Measurements from ENCODE around the gene KCTD2. TPM values are rescaled to one million over a fixed set of nuclear protein-coding genes. Genes with fewer than 3 reads are reported as not detected.
"Not testable (repeated sequence)": the region's sequence is repeated elsewhere in the genome, so short reads cannot be mapped to it uniquely, and the experiment has no call there.

The KCTD2 gene
- total RNA-seq, 2 experiments from 2014 or later: 15.6 to 19.4 TPM

GRCh38 chr17:75020331-75021110, 26.5 kb upstream of the KCTD2 start:
- ChIA-PET POLR2A (no interaction called here), CTCF (no interaction called here)
- H3K36me3 Mint-ChIP-seq (ENCODE audit: low read depth): peaks cover 58% of the 10 kb centered on the region
- DNase-seq: no peak
- no peaks in the 10 kb centered on the region for H3K27me3 Mint-ChIP-seq (ENCODE audit: low read depth)
- no peaks in the 10 kb centered on the region for H3K9me3 Mint-ChIP-seq (ENCODE audit: insufficient read depth)
- H3K4me3 Mint-ChIP-seq: no peak overlapping the region
- ATAC-seq: no peak
- H3K27ac Mint-ChIP-seq: no peak overlapping the region
- peaks cover 17% of the 10 kb centered on the region for H3K4me1 Mint-ChIP-seq (ENCODE audit: low read depth)

GRCh38 chr17:75024686-75025397, 22.2 kb upstream of the KCTD2 start:
- Mint-ChIP-seq H3K27ac (peak overlapping the region; percentile 44), H3K36me3 (ENCODE audit: low read depth) (peaks cover 45% of the 10 kb centered on the region), H3K27me3 (ENCODE audit: low read depth) (peaks cover 8% of the 10 kb centered on the region), H3K4me3 (peak overlapping the region; percentile 27), H3K4me1 (ENCODE audit: low read depth) (peaks cover 21% of the 10 kb centered on the region), H3K9me3 (ENCODE audit: insufficient read depth) (no peaks in the 10 kb centered on the region)
- peak; percentile 58 for DNase-seq
- ChIA-PET CTCF (interaction anchor here (0.7 to 4.3 kb wide), 7 partner anchors 10 to 586 kb away, joined by 3 to 24 read pairs (median 3); partner anchors contain the start of gene MRPL58), POLR2A (interaction anchor here (0.7 to 3.6 kb wide), 4 partner anchors 9 to 119 kb away, joined by 3 to 19 read pairs (median 5); partner anchors contain the start of gene MRPL58)
- peak; percentile 53 for ATAC-seq

GRCh38 chr17:75025398-75025734, 21.7 kb upstream of the KCTD2 start:
- POLR2A ChIA-PET: interaction anchor here (0.7 to 3.6 kb wide), 3 partner anchors 9 to 119 kb away, joined by 3 to 19 read pairs (median 4); partner anchors contain the start of gene MRPL58
- not testable (repeated sequence) for H3K9me3 Mint-ChIP-seq (ENCODE audit: insufficient read depth); H3K27me3 Mint-ChIP-seq (ENCODE audit: low read depth)
- CTCF ChIA-PET: interaction anchor here (0.9 to 4.3 kb wide), 5 partner anchors 10 to 176 kb away, joined by 3 to 24 read pairs (median 5); partner anchors contain the start of gene MRPL58
- H3K4me3 Mint-ChIP-seq: peak overlapping the region; percentile 27
- peak; percentile 37 for DNase-seq
- peak; percentile 39 for ATAC-seq
- H3K4me1 Mint-ChIP-seq (ENCODE audit: low read depth): peaks cover 23% of the 10 kb centered on the region
- peaks cover 43% of the 10 kb centered on the region for H3K36me3 Mint-ChIP-seq (ENCODE audit: low read depth)
- H3K27ac Mint-ChIP-seq: peak overlapping the region; percentile 44

- H3K4me1 Mint-ChIP-seq (ENCODE audit: low read depth): peaks cover 24% of the 10 kb centered on the region
- H3K27me3 Mint-ChIP-seq (ENCODE audit: low read depth); H3K4me3 Mint-ChIP-seq; H3K27ac Mint-ChIP-seq; ATAC-seq; DNase-seq; H3K9me3 Mint-ChIP-seq (ENCODE audit: insufficient read depth): not testable (repeated sequence)
- H3K36me3 Mint-ChIP-seq (ENCODE audit: low read depth): peaks cover 32% of the 10 kb centered on the region
- ChIA-PET CTCF (interaction anchor here (4.3 kb wide), 1 partner anchor 65 kb away, joined by 17 read pairs; no protein-coding TSS in a partner anchor), POLR2A (interaction anchor here (0.7 kb wide), 2 partner anchors 21 to 509 kb away, joined by 3 read pairs; no protein-coding TSS in a partner anchor)
Measured at GRCh38 chr17:75026650-75027049, 20.4 kb upstream of the KCTD2 start.

GRCh38 chr17:75030161-75030560, 16.9 kb upstream of the KCTD2 start:
- ATAC-seq (no peak), DNase-seq (no peak)
- H3K9me3 Mint-ChIP-seq (ENCODE audit: insufficient read depth): peaks cover 4% of the 10 kb centered on the region
- peaks cover 10% of the 10 kb centered on the region for H3K27me3 Mint-ChIP-seq (ENCODE audit: low read depth)
- H3K27ac Mint-ChIP-seq: no peak overlapping the region
- peaks cover 5% of the 10 kb centered on the region for H3K36me3 Mint-ChIP-seq (ENCODE audit: low read depth)
- POLR2A ChIA-PET: no interaction called here
- no peak overlapping the region for H3K4me3 Mint-ChIP-seq
- peaks cover 39% of the 10 kb centered on the region for H3K4me1 Mint-ChIP-seq (ENCODE audit: low read depth)
- CTCF ChIA-PET: no interaction called here

GRCh38 chr17:75031972-75032719, 14.9 kb upstream of the KCTD2 start:
- Mint-ChIP-seq H3K27me3 (ENCODE audit: low read depth) (peaks cover 4% of the 10 kb centered on the region), H3K36me3 (ENCODE audit: low read depth) (no peaks in the 10 kb centered on the region), H3K4me1 (ENCODE audit: low read depth) (peaks cover 49% of the 10 kb centered on the region), H3K27ac (peak overlapping the region; percentile 2), H3K9me3 (ENCODE audit: insufficient read depth) (peaks cover 4% of the 10 kb centered on the region), H3K4me3 (peak overlapping the region; percentile 45)
- ChIA-PET POLR2A (interaction anchor here (0.6 to 2.0 kb wide), 4 partner anchors 19 to 239 kb away, joined by 3 to 15 read pairs (median 3); partner anchors contain the start of genes MIF4GD, MRPL58 and MRPS7), CTCF (interaction anchor here (1.2 to 1.7 kb wide), 7 partner anchors 19 to 83 kb away, joined by 3 to 18 read pairs (median 6); partner anchors contain the start of genes CDR2L and MRPL58)
- ATAC-seq (no peak), DNase-seq (peak; percentile 63)

GRCh38 chr17:75032720-75033280, 14.2 kb upstream of the KCTD2 start:
- peak overlapping the region; percentile 93 for H3K4me3 Mint-ChIP-seq
- no peaks in the 10 kb centered on the region for H3K36me3 Mint-ChIP-seq (ENCODE audit: low read depth)
- ATAC-seq: no peak
- H3K27me3 Mint-ChIP-seq (ENCODE audit: low read depth): peaks cover 4% of the 10 kb centered on the region
- no peak for DNase-seq
- POLR2A ChIA-PET: interaction anchor here (0.6 to 2.0 kb wide), 4 partner anchors 20 to 238 kb away, joined by 3 to 15 read pairs (median 3); partner anchors contain the start of genes MIF4GD, MRPL58 and MRPS7
- no peak overlapping the region for H3K27ac Mint-ChIP-seq
- CTCF ChIA-PET: interaction anchor here (1.2 to 1.7 kb wide), 6 partner anchors 20 to 75 kb away, joined by 3 to 18 read pairs (median 6); partner anchors contain the start of genes CDR2L and MRPL58
- peaks cover 4% of the 10 kb centered on the region for H3K9me3 Mint-ChIP-seq (ENCODE audit: insufficient read depth)
- H3K4me1 Mint-ChIP-seq (ENCODE audit: low read depth): peaks cover 52% of the 10 kb centered on the region

GRCh38 chr17:75033346-75034235, 13.4 kb upstream of the KCTD2 start:
- Mint-ChIP-seq H3K27ac (peak overlapping the region; percentile 95), H3K36me3 (ENCODE audit: low read depth) (peaks cover 6% of the 10 kb centered on the region), H3K4me3 (peak overlapping the region; percentile 93), H3K9me3 (ENCODE audit: insufficient read depth) (peaks cover 4% of the 10 kb centered on the region), H3K27me3 (ENCODE audit: low read depth) (peaks cover 4% of the 10 kb centered on the region), H3K4me1 (ENCODE audit: low read depth) (peaks cover 52% of the 10 kb centered on the region)
- ChIA-PET CTCF (interaction anchor here (0.8 to 3.6 kb wide), 7 partner anchors 21 to 138 kb away, joined by 3 to 28 read pairs (median 4); partner anchors contain the start of genes MRPL58 and NT5C), POLR2A (interaction anchor here (1.2 to 2.2 kb wide), 4 partner anchors 8 to 71 kb away, joined by 3 to 26 read pairs (median 8); partner anchors contain the start of genes ATP5PD, KCTD2 and MRPL58)
- DNase-seq (peak; percentile 90), ATAC-seq (peak; percentile 31)

GRCh38 chr17:75034236-75034908, 12.7 kb upstream of the KCTD2 start:
- POLR2A ChIA-PET: interaction anchor here (0.6 to 2.2 kb wide), 8 partner anchors 9 to 227 kb away, joined by 3 to 26 read pairs (median 4); partner anchors contain the start of genes ATP5PD, GGA3, KCTD2 and MRPL58
- Mint-ChIP-seq H3K27me3 (ENCODE audit: low read depth) (peaks cover 2% of the 10 kb centered on the region), H3K36me3 (ENCODE audit: low read depth) (peaks cover 9% of the 10 kb centered on the region), H3K4me1 (ENCODE audit: low read depth) (peaks cover 52% of the 10 kb centered on the region), H3K27ac (peak overlapping the region; percentile 95), H3K9me3 (ENCODE audit: insufficient read depth) (peaks cover 4% of the 10 kb centered on the region), H3K4me3 (peak overlapping the region; percentile 93)
- DNase-seq: peak; percentile 93
- CTCF ChIA-PET: interaction anchor here (0.8 to 3.6 kb wide), 12 partner anchors 10 to 237 kb away, joined by 3 to 28 read pairs (median 3); partner anchors contain the start of genes CDR2L, MIF4GD, MRPL58 and NT5C
- ATAC-seq: peak; percentile 67
